ENCODE data around the gene CADPS. TPM values are rescaled to one million over a fixed set of nuclear protein-coding genes. Genes with fewer than 3 reads are reported as not detected.
A peak's percentile ranks its signal among the peaks of the same experiment; 100 is the strongest.

CADPS gene
- total RNA-seq, 1 donor from 2014 or later, result 1.3 TPM

DNA sequence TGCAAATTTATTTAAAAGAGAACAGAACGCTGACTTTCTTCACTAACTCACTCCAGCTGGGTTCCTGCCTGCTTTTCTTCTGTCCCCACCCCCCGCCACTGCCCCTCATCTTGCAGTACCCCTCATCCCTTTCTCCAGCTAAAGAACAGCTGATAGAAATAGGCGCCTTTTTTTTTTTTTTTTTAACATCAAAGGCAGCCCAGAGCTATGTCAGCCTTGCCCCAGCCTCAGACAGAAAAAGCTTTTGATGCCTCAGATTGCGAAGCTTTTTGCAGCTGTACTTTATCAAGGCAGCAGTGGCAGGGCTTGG is 1.8 kb downstream of the CADPS start:
- Histone ChIP-seq H3K4me3 (ENCODE audit: low read depth, low read length) (no peak overlapping the region), H3K27me3 (ENCODE audit: control insufficient read depth, insufficient read depth, low read length) (peaks cover 31% of the 10 kb centered on the region), H3K36me3 (ENCODE audit: control insufficient read depth, insufficient read depth, low read length) (no peaks in the 10 kb centered on the region)
- TF ChIP-seq CTCF (IDR thresholded peaks at IDR 0.05; ENCODE audit: insufficient read depth, low read length, severe bottlenecking), result no peak
- DNase-seq (ENCODE audit: low read depth) (no peak), FAIRE-seq (no peak)

DNA sequence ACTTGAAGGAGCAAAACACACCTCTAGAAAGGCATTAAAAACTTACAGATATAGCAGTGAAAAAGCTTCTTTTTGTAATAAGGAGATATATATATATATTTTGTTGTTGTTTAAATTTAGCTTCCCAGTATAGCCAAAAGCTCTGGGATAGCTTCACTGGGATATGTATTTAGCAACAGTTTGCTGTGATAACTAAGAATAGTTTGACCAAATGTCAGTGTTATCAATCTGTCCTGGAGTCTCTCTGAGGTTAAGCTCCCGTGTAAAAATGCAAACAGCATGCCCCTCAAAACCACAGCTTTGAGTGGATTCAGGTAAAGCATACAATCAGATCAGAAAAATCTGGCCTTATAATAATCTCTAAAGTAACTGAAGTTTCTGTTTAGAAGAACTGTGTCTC is 2.9 kb downstream of the CADPS start:
- Histone ChIP-seq H3K27me3 (ENCODE audit: control insufficient read depth, insufficient read depth, low read length) (peaks cover 31% of the 10 kb centered on the region), H3K36me3 (ENCODE audit: control insufficient read depth, insufficient read depth, low read length) (no peaks in the 10 kb centered on the region), H3K4me3 (ENCODE audit: low read depth, low read length) (no peak overlapping the region)
- TF ChIP-seq CTCF (IDR thresholded peaks at IDR 0.05; ENCODE audit: insufficient read depth, low read length, severe bottlenecking), result no peak
- no peak for DNase-seq (ENCODE audit: low read depth)
- no peak for FAIRE-seq

- no peak for TF ChIP-seq CTCF (IDR thresholded peaks at IDR 0.05; ENCODE audit: insufficient read depth, low read length, severe bottlenecking)
- H3K4me3 ChIP-seq (ENCODE audit: low read depth, low read length), result no peak overlapping the region
- DNase-seq (ENCODE audit: low read depth), result peak; percentile 84
- FAIRE-seq, result no peak
- no peaks in the 10 kb centered on the region for H3K36me3 ChIP-seq (ENCODE audit: control insufficient read depth, insufficient read depth, low read length)
- H3K27me3 ChIP-seq (ENCODE audit: control insufficient read depth, insufficient read depth, low read length), result peaks cover 24% of the 10 kb centered on the region
Measured at GRCh38 chr3:62870321-62870720, 4.9 kb downstream of the CADPS start.

DNA sequence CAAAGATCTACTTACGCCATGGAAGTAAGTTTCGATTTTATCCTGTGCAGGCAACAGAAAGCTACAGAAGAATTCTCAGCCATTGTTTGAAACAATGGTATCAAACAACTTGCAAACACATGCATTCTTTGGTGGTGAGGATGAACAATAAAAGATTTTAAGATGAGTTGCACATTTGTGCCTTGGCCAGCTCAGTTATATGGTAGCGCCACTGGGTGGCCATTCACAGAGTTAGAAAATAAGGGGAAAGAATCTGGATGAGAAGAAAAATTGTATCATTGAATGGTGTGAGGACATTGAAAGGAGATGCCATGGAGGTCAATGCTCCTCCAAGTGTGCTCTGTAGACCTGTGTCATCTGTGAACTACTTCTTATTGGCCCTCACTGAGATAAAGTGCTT is 11.6 kb downstream of the CADPS start:
- H3K36me3 ChIP-seq (ENCODE audit: control insufficient read depth, insufficient read depth, low read length), result no peaks in the 10 kb centered on the region
- no peak overlapping the region for H3K4me3 ChIP-seq (ENCODE audit: low read depth, low read length)
- H3K27me3 ChIP-seq (ENCODE audit: control insufficient read depth, insufficient read depth, low read length), result no peaks in the 10 kb centered on the region
- no peak for DNase-seq (ENCODE audit: low read depth)
- TF ChIP-seq CTCF (IDR thresholded peaks at IDR 0.05; ENCODE audit: insufficient read depth, low read length, severe bottlenecking), result no peak
- FAIRE-seq, result no peak

DNA sequence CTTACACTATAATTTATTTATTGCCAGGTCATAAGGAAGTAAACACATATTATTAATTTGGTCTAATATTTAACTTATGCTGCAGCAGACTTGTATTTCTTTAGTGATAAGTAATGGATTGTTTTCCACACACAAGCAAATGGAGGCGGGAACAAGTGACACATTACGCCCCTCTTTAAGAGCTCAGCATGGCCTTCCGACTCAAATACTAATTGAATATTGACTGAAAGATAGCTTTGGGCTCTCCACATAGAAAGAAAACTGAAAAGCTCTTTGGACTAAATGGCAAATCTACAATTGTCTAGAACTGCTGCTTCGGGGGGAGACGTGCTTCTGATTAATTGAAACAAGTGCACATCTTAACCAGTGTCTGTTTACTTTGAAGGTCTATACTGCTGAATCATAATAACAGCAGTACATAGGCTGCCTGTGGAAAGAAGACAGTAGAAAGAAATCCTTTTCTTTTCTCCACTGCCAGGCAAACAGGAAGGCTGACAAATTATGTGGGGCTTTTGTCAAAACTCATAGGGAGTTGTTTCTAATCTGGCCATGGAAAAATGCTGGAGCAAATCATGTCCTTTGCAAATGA is 15.9 kb downstream of the CADPS start:
- no peak for FAIRE-seq

More for the DNA sequence above, 15.9 kb downstream of the CADPS start:
- DNase-seq (ENCODE audit: low read depth), result no peak
- no peaks in the 10 kb centered on the region for H3K36me3 ChIP-seq (ENCODE audit: control insufficient read depth, insufficient read depth, low read length)
- no peaks in the 10 kb centered on the region for H3K27me3 ChIP-seq (ENCODE audit: control insufficient read depth, insufficient read depth, low read length)
- no peak overlapping the region for H3K4me3 ChIP-seq (ENCODE audit: low read depth, low read length)
- no peak for TF ChIP-seq CTCF (IDR thresholded peaks at IDR 0.05; ENCODE audit: insufficient read depth, low read length, severe bottlenecking)

Data from bronchial epithelial cell (primary cell).